ENCODE data around the gene OR10K2.

DNA sequence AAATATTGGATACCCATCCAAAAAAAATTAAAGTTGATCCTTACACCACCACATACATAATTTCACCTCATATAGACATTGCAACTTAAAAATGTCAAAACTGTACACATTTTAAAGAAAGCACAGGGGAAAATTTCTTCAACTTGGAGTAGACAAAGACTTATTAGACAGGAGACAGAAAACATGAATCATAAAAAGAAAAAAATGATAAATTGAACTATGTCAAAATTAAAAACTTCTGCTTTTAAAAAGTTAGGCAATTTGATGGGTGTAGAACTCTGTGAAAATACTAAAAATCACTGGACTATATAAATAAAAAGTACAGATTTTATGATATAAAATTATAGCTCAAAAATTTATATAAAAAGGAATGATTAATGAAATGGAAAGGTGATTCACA, 31.2 kb upstream of the OR10K2 start:
- TF ChIP-seq, protein P1, sequence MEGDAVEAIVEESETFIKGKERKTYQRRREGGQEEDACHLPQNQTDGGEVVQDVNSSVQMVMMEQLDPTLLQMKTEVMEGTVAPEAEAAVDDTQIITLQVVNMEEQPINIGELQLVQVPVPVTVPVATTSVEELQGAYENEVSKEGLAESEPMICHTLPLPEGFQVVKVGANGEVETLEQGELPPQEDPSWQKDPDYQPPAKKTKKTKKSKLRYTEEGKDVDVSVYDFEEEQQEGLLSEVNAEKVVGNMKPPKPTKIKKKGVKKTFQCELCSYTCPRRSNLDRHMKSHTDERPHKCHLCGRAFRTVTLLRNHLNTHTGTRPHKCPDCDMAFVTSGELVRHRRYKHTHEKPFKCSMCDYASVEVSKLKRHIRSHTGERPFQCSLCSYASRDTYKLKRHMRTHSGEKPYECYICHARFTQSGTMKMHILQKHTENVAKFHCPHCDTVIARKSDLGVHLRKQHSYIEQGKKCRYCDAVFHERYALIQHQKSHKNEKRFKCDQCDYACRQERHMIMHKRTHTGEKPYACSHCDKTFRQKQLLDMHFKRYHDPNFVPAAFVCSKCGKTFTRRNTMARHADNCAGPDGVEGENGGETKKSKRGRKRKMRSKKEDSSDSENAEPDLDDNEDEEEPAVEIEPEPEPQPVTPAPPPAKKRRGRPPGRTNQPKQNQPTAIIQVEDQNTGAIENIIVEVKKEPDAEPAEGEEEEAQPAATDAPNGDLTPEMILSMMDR (conservative IDR thresholded peaks at IDR 0.05; ENCODE audit: low read length) = no peak
- no peak for TF ChIP-seq EZH2phosphoT487 (IDR thresholded peaks at IDR 0.05; ENCODE audit: borderline replicate concordance, low read depth, low read length)

Measured in OCI-LY7 (cell line).